Activated T-helper 17 cell treated with anti-CD3 and anti-CD28 coated beads, Interleukin-2, amount 50 U/mL, for 72 hours (primary cell): Measurements from ENCODE around the gene FIGN. TPM values are rescaled to one million over a fixed set of nuclear protein-coding genes. Genes with fewer than 3 reads are reported as not detected.

Experiments
- ATAC-seq: fragments of 150-1000 bp; cut with Tn5 transposase; replicated peaks from 2 replicates; pipeline ENCODE4 v1.10.0; 2021; ENCODE audit warnings: mild to moderate bottlenecking, moderate library complexity
- H3K27ac Mint-ChIP-seq: one replicate; pipeline ENCODE4 v1.8.0; 2022; ENCODE audit warnings: mixed read lengths
- H3K27me3 Mint-ChIP-seq: one replicate; pipeline ENCODE4 v1.8.0; 2022; ENCODE audit warnings: mixed read lengths
- H3K36me3 Mint-ChIP-seq: one replicate; pipeline ENCODE4 v1.8.0; 2022; ENCODE audit warnings: low read depth, mild to moderate bottlenecking, mixed read lengths
- H3K4me1 Mint-ChIP-seq: one replicate; pipeline ENCODE4 v1.8.0; 2022; ENCODE audit warnings: mixed read lengths
- H3K4me3 Mint-ChIP-seq: one replicate; pipeline ENCODE4 v1.8.0; 2022; ENCODE audit warnings: mild to moderate bottlenecking, mixed read lengths
- H3K9me3 Mint-ChIP-seq: one replicate; pipeline ENCODE4 v1.8.0; 2022; ENCODE audit warnings: mixed read lengths
- total RNA-seq, 2 donors: library from RNA; stranded (reverse); gene quantifications; one replicate each; pipeline ENCODE4 v1.2.3, GENCODE V29; 2022

Gene FIGN, protein sequence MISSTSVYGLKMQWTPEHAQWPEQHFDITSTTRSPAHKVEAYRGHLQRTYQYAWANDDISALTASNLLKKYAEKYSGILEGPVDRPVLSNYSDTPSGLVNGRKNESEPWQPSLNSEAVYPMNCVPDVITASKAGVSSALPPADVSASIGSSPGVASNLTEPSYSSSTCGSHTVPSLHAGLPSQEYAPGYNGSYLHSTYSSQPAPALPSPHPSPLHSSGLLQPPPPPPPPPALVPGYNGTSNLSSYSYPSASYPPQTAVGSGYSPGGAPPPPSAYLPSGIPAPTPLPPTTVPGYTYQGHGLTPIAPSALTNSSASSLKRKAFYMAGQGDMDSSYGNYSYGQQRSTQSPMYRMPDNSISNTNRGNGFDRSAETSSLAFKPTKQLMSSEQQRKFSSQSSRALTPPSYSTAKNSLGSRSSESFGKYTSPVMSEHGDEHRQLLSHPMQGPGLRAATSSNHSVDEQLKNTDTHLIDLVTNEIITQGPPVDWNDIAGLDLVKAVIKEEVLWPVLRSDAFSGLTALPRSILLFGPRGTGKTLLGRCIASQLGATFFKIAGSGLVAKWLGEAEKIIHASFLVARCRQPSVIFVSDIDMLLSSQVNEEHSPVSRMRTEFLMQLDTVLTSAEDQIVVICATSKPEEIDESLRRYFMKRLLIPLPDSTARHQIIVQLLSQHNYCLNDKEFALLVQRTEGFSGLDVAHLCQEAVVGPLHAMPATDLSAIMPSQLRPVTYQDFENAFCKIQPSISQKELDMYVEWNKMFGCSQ
- not detected for total RNA-seq

DNA sequence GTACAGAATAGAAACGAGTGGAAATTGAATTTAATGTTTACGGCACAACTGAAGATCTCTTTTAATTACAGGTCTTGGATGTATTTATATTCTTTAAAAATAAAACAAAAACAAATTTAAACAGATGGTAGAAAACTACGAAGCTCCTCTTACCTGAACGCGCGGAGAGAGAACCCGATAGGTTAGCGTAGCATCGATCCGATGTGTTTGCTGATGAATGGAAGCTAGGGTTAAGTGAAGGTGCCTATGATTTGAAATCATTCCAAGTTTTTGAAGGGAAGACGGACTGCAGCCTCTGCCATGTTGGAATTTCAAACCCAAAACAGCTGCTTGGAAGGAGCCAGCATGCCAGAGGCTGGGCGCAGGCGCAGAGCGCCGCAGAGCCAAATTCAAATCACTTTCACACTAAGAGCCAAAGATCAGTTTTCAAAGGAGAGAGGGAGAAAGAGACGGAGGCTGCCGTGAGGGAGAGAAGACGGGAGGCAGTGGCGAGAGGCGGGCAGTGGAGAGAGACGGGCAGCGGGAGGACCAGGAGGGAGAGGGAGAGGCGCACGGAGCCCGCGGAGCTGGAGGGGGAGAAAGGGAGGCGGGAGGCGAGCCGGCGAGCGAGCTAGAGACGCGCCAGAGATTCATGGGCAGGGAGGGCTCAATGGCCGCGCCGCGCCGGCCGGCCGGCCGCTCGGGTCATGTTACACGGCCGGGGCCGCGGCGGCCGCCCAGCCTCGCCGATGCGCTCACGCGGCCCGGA, at the start of gene FIGN:
TSS of gene FIGN (minus strand) at position 324 of the 748 bp plus-strand sequence. CDS start 1,081 bp downstream, outside the sequence.
- ATAC-seq, result no peak
- Mint-ChIP-seq H3K27me3 (peaks cover 26% of the 10 kb centered on the region), H3K27ac (no peak within 1 kb of the TSS), H3K4me1 (no peaks in the 10 kb centered on the region), H3K9me3 (peaks cover 9% of the 10 kb centered on the region), H3K4me3 (no peak within 1 kb of the TSS), H3K36me3 (no peaks in the 10 kb centered on the region)

DNA sequence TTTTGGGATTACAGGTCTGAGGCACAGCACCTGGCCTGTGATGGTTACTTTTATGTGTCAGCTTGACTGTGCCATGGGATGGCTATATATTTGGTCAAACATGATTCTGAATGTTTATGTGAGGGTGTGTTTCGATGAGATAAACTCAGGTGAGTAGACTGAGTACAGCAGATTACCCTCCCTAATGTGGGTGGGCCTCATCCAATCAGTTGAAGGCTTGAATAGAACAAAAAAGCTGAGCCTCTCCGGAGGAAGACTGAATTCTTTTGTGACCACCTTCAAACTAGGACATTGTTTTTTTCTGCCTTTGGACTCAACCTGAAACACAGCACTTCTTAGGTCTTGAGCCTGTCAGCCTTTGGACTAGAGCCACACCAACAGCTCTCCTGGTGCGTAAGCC, 49.4 kb upstream of the FIGN start:
- Mint-ChIP-seq H3K4me1 (no peaks in the 10 kb centered on the region), H3K36me3 (no peaks in the 10 kb centered on the region), H3K27me3 (no peaks in the 10 kb centered on the region), H3K9me3 (peaks cover 4% of the 10 kb centered on the region), H3K27ac (no peak overlapping the region), H3K4me3 (no peak overlapping the region)
- ATAC-seq, result no peak

DNA sequence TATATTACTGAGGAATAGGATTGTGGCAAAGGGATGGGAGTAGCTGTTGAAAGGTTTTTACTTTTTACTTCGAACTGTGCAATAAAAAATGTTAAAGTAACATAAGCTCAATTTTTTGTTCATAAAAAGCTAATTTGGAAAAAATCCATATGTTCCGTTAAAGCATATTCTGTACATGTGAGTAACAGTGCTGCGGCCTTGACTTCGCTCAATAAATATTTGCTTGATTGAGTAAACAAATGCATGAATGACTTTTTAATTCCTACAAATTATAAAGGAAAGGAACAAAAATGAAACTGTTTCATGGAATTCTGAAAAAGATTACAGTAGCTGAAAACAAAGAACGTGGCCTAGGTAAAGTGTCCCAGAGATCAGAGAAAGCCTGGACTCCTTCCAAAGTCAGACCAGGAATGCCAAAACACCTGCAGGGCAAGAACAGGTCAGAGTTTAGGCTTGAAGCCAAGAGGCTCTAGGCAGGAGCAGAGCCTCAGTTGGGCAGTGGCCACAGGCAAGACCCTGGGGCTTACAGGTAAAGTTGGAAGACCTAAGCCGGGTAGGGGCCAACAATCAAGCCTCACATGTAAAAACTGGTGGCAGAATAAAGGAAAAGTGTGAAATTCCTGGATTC, 44.3 kb upstream of the FIGN start:
- Mint-ChIP-seq H3K4me1 (no peaks in the 10 kb centered on the region), H3K36me3 (no peaks in the 10 kb centered on the region), H3K27me3 (no peaks in the 10 kb centered on the region), H3K27ac (no peak overlapping the region), H3K4me3 (no peak overlapping the region), H3K9me3 (peaks cover 9% of the 10 kb centered on the region)
- no peak for ATAC-seq

DNA sequence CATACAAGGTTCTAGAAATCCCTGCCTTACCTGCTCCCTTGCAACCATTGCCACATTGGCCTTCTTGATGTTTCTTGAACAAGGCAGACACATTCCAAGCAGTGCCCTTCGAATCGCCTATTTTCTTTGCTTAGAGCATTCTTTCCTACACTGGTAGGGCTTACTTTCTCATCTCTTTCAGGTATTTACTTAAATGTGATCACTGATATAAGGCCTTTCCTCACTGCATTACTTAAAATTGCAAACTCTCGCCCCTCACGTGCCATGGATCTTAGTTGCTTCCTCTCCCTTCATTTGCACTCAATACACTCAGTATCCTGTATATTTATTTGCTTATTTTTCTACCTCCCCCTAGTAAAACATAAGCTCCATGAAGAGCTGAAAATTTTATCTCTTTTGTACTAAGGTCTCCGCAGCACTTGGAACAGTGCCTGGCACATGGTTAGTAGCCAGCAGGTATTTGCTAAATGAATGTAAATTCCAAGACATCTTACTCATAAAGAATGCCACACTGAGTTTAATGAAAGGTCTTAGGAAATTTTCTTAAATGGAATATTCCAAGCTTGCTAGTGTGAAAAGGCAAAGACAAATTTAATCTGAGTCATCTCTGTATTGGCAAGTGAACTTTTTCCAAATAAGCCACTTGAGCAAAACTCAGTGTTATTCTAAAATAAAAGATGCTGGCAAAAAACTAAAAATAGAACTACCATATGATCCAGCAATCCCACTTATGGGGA, 42.4 kb upstream of the FIGN start:
- H3K36me3 Mint-ChIP-seq, result no peaks in the 10 kb centered on the region
- no peak for ATAC-seq
- no peaks in the 10 kb centered on the region for H3K27me3 Mint-ChIP-seq

DNA sequence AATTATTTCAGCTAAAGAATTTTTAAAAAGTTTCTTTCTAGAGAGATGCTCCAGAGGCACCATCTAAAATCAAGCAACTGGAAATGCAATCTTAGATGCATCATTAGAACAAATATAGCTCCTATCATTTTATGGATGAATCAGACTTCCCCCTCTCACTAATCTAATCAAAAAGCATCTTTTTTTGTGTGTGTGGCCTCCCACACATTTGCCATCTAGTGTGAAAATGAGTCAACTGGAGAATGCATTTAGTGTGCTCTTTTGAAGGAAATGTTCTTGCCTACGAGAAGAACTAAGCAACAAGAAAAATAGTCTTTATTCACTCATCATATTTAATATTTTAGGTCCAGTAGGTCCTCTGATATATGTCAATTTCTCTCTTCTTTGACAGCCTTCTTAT, 39.5 kb upstream of the FIGN start:
- no peak overlapping the region for H3K27ac Mint-ChIP-seq
- no peak overlapping the region for H3K4me3 Mint-ChIP-seq
- H3K4me1 Mint-ChIP-seq, result no peaks in the 10 kb centered on the region
- ATAC-seq, result no peak
- no peaks in the 10 kb centered on the region for H3K36me3 Mint-ChIP-seq
- no peaks in the 10 kb centered on the region for H3K27me3 Mint-ChIP-seq
- H3K9me3 Mint-ChIP-seq, result peaks cover 14% of the 10 kb centered on the region

More for the DNA sequence above, 42.4 kb upstream of the FIGN start:
- H3K4me1 Mint-ChIP-seq, result no peaks in the 10 kb centered on the region
- no peak overlapping the region for H3K4me3 Mint-ChIP-seq
- H3K27ac Mint-ChIP-seq, result no peak overlapping the region
- H3K9me3 Mint-ChIP-seq, result peaks cover 9% of the 10 kb centered on the region

DNA sequence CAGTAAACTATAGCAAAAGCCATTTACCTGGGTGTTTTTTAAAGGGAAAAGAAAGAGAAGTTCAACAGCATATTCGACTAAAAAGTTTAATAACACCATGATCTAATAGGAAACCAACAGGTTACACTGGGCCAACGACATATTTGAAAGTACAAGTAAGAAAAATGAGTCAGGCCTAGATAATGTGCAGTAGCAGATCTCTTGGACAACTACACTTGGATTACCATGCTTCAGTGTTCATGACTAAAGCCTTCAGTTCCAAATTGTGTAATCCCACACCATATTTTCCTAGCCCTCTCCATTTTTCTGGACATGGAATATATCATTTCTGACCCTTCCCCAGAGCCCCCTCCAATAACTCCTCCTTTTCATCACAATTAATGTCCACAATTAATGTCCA, 39.1 kb upstream of the FIGN start:
- no peak for ATAC-seq
- Mint-ChIP-seq H3K27ac (no peak overlapping the region), H3K9me3 (peaks cover 14% of the 10 kb centered on the region), H3K4me1 (no peaks in the 10 kb centered on the region), H3K27me3 (no peaks in the 10 kb centered on the region), H3K36me3 (no peaks in the 10 kb centered on the region), H3K4me3 (no peak overlapping the region)

DNA sequence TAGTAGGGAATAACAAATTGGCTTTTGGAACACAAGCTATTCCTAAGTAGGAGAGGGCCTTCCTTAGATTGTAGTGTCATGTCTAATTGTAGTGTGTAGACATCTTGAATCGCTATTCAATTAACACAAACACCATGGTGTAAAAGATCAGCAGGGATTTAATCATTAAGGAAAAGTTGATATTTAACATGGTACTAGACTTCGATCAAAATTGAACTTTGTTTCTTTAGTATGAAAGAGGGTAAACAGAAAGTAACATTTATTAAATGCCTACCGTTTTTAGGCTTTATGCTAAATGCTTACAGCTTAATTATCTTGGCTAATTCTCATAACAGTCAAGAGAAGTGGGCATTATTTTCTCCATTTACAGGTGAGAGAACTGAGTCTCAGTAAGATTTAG, 37.5 kb upstream of the FIGN start:
- Mint-ChIP-seq H3K4me1 (no peaks in the 10 kb centered on the region), H3K27me3 (no peaks in the 10 kb centered on the region), H3K4me3 (no peak overlapping the region), H3K36me3 (no peaks in the 10 kb centered on the region), H3K27ac (no peak overlapping the region), H3K9me3 (peaks cover 13% of the 10 kb centered on the region)
- ATAC-seq, result no peak

DNA sequence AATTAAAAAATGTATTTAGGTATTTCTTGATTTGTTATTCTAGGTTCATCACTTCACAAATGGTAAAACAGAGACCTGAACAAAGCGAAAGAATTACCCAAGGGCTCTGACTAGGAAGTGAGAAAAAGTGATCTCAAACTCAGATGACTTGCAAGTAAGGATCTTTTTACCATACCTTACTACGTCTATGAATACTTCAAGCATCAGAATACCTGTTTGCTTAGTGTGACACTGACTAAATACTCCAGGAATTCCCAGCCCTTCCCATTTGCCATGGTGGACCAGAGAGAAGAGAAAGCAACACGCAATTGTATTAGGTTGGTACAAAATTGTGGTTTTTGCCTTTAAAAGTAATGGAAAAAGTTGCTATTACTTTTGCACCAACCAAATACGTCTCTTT, 35.8 kb upstream of the FIGN start:
- Mint-ChIP-seq H3K27me3 (no peaks in the 10 kb centered on the region), H3K36me3 (no peaks in the 10 kb centered on the region), H3K4me3 (no peak overlapping the region), H3K9me3 (peaks cover 9% of the 10 kb centered on the region), H3K4me1 (no peaks in the 10 kb centered on the region), H3K27ac (no peak overlapping the region)
- ATAC-seq, result no peak

DNA sequence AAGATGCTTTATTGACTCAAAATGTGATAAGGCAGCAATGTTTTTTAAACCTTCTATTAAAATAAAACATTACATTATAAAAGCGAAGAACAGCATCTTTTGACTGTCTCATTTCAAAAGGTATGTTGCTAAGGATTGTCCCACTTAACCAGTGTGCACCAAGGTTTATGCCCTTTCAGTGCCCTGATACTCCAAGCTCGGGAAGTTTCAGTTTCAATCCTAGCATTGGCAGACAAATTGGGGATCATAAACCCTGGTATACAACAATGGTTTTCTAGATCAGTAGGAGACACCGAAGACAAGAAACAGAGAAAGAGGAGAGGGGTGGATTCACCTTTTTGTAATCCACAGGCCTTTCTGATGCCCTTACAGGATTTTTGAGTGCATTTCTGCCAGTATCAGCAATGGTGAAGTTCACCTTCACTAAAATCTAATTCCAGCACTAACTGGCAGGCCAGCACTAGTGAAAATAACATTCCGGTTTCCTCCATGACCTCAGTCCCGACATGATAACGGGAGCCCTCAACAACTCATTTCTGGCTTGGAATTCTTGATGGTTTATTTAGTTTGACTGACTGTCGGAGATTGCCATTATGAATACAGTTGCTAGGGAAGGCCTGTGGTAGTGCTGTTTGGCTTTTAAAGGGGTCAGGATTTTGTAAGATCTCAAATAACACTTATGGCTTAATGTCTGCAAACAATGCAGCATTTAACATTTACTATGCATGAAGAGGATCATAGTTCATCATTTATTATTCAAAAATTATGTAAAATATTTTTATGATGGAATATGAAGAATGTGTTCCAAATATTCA, 33.3 kb upstream of the FIGN start:
- H3K27ac Mint-ChIP-seq, result no peak overlapping the region
- no peaks in the 10 kb centered on the region for H3K27me3 Mint-ChIP-seq
- H3K36me3 Mint-ChIP-seq, result no peaks in the 10 kb centered on the region
- H3K4me1 Mint-ChIP-seq, result no peaks in the 10 kb centered on the region
- ATAC-seq, result no peak
- peaks cover 12% of the 10 kb centered on the region for H3K9me3 Mint-ChIP-seq
- no peak overlapping the region for H3K4me3 Mint-ChIP-seq

DNA sequence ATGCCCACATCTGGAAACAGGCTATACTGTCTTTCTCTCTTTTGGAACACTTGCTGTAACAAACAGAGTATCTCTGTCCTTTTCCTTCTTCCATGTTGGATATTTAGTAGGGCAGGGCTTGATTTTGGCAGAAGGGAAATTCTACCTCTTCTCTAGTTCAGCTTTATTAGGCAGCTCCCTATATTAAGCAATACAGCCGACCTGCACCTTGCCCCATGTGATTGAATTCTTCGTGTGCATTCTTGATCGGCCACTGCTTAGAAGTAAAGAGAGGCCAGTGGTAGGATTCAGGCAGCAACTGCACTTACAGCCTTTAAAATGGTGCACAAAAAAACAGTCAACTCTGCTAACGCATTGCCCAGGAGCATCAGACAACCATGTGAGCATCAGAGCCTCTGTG, 31.3 kb upstream of the FIGN start:
- Mint-ChIP-seq H3K27me3 (no peaks in the 10 kb centered on the region), H3K27ac (no peak overlapping the region), H3K36me3 (no peaks in the 10 kb centered on the region), H3K9me3 (peaks cover 8% of the 10 kb centered on the region), H3K4me1 (no peaks in the 10 kb centered on the region), H3K4me3 (no peak overlapping the region)
- no peak for ATAC-seq

DNA sequence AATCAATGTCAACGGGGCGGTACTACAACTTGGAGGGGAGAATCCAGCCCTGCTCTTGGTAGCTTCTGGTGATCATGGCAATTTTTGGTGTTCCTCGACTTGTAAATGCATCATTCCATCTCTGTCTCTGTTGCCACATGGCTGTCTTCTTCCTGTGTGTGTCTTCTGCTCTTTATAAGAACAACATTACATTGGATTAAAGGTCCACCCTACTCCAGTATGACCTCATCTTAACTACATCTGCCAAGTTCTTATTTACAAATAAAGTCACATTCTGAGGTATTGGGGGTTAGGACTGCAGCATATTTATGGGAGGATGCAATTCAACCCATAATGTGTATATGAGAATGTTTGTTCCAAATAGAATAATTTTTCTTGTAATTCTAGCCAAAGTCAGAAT, 28.8 kb upstream of the FIGN start:
- H3K27ac Mint-ChIP-seq, result no peak overlapping the region
- no peak overlapping the region for H3K4me3 Mint-ChIP-seq
- ATAC-seq, result no peak
- no peaks in the 10 kb centered on the region for H3K27me3 Mint-ChIP-seq
- no peaks in the 10 kb centered on the region for H3K4me1 Mint-ChIP-seq
- H3K9me3 Mint-ChIP-seq, result peaks cover 6% of the 10 kb centered on the region
- no peaks in the 10 kb centered on the region for H3K36me3 Mint-ChIP-seq

DNA sequence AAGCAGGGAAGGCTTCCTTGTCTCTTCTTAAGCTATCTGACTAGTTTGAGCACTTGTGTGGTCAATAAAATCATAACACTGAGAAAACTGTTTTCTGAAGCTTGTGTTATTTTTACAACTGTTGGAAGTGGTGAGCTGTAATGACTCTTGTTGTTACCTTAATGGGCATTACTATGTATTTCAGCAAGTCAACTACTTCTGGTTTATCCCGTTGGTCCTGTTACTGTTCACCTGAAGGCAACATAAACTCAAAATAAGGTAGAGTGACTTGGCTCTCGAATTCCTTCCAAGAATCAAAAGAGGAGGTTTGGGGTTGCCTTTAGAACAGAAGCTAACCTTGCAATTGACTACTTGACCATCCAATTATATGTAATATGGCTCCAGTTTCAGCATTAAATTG, 23.2 kb upstream of the FIGN start:
- H3K27me3 Mint-ChIP-seq, result no peaks in the 10 kb centered on the region
- H3K27ac Mint-ChIP-seq, result no peak overlapping the region
- no peaks in the 10 kb centered on the region for H3K4me1 Mint-ChIP-seq
- ATAC-seq, result no peak
- H3K9me3 Mint-ChIP-seq, result peaks cover 5% of the 10 kb centered on the region
- H3K4me3 Mint-ChIP-seq, result no peak overlapping the region
- H3K36me3 Mint-ChIP-seq, result no peaks in the 10 kb centered on the region

DNA sequence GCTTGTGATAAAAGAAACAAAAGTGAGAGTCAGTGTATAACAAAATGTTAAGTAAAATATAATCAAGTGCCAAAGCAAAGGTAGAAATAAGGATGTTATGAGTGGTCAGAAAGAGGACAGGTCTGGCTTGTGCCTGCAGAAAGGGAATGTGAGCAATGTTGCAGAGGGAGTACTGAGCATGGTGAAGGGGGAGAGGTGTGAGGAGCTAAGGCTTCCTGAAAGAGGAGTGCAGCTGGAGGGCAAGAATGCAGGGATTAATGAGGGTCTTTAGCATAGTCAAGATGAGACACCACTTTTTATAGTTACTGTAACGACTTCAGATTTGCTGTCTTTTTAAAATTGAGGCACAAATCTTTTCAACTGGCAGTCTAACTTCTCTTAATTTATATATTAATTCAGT, 22.0 kb upstream of the FIGN start:
- H3K27me3 Mint-ChIP-seq, result no peaks in the 10 kb centered on the region
- no peak for ATAC-seq
- peaks cover 9% of the 10 kb centered on the region for H3K9me3 Mint-ChIP-seq

More for the DNA sequence above, 22.0 kb upstream of the FIGN start:
- H3K36me3 Mint-ChIP-seq, result no peaks in the 10 kb centered on the region
- H3K4me3 Mint-ChIP-seq, result no peak overlapping the region
- no peaks in the 10 kb centered on the region for H3K4me1 Mint-ChIP-seq
- H3K27ac Mint-ChIP-seq, result no peak overlapping the region
